Prostate gland (tissue), 2 donors: ENCODE results near the gene ATG7. TPM values are rescaled to one million over a fixed set of nuclear protein-coding genes. Genes with fewer than 3 reads are reported as not detected.

ENCODE experiments used
- DNase-seq: peaks from one replicate; pipeline ENCODE4 v3.0.0-alpha.2; 2019; ENCODE audit warnings: low spot score
- H3K27ac ChIP-seq, 2 donors: fragments of 200-600 bp; sonication (generic); 2 replicates each; pipeline ENCODE4 v1.5.1; 2017 to 2019
- H3K27me3 ChIP-seq: fragments of 200-600 bp; sonication (generic); replicated peaks from 2 replicates; pipeline ENCODE4 v1.5.1; 2019; ENCODE audit not compliant: insufficient read depth
- H3K36me3 ChIP-seq, 2 donors: fragments of 200-600 bp; sonication (generic); 1 replicate in 1 of 2; 2 replicates in 1 of 2; pipeline versions ENCODE4 v1.5.1 to v1.8.1; 2017 to 2019
- H3K4me1 ChIP-seq: fragments of 200-600 bp; sonication (generic); replicated peaks from 2 replicates; pipeline ENCODE4 v1.5.1; 2019
- H3K4me3 ChIP-seq, 2 donors: fragments of 200-600 bp; sonication (generic); 2 replicates each; pipeline ENCODE4 v1.5.1; 2017 to 2019
- H3K9me3 ChIP-seq: fragments of 200-600 bp; sonication (generic); 2 replicates; pipeline ENCODE4 v1.5.1; 2017
- CTCF ChIP-seq, 4 experiments: fragments of 200-600 bp in 2 of 4; fragments of 450-650 bp in 2 of 4; sonication (generic) in 2 of 4; IDR thresholded peaks; 1 replicate in 3 of 4; 2 replicates in 1 of 4; pipeline ENCODE4 v1.5.1; 2016 to 2019; ENCODE audit warnings: antibody characterized with exemption in 4 of 4, mild to moderate bottlenecking in 2 of 4, moderate library complexity in 2 of 4
- POLR2A ChIP-seq: fragments of 450-650 bp; IDR thresholded peaks from one replicate; pipeline ENCODE4 v1.6.1; 2016; ENCODE audit warnings: antibody characterized with exemption, mild to moderate bottlenecking
- POLR2AphosphoS5 ChIP-seq: sonication (generic); formaldehyde crosslinking; IDR thresholded peaks from one replicate; pipeline ENCODE4 v1.6.1; 2017; ENCODE audit warnings: antibody characterized with exemption
- WGBS: methylation state at CpG from one replicate; pipeline ENCODE4 v1.1.5; 2018; 5-methylcytosine and 5-hydroxymethylcytosine counted together
- intact Hi-C: fragments of 100-400 bp; cut with DNase I; formaldehyde crosslinking; loops from one replicate; pipeline ENCODE4 v1.14.2; 2022
- total RNA-seq, 2 donors: library from RNA; depleted of rRNA; stranded (reverse); fragments of >200 nt; gene quantifications; one replicate each; pipeline ENCODE4 v1.1.0, GENCODE V29; 2016

ATG7 gene
- total RNA-seq, 2 donors from 2014 or later = 25.2 to 66.5 TPM

- TF ChIP-seq CTCF (IDR thresholded peaks at IDR 0.05) (no peak), POLR2AphosphoS5 (no peak)
- Histone ChIP-seq H3K4me1 (peaks cover 17% of the 10 kb centered on the region), H3K9me3 (no peaks in the 10 kb centered on the region), H3K36me3 (no peaks in the 10 kb centered on the region), H3K27me3 (no peaks in the 10 kb centered on the region), H3K27ac (peak overlapping the region; percentile 39 to 71), H3K4me3 (no peak overlapping the region)
- DNase-seq = peak; percentile 46
- 31% methylated on average over 21 of the region's 21 CpGs for WGBS
- intact Hi-C loops = loop anchor here (5.0 kb wide), 1 partner anchor 36 kb away; no protein-coding TSS in a partner anchor
These were observed 329.4 kb downstream of the ATG7 start for GRCh38 chr3:11601446-11602238.

- Histone ChIP-seq H3K36me3 (no peaks in the 10 kb centered on the region), H3K4me1 (peaks cover 17% of the 10 kb centered on the region), H3K4me3 (no peak overlapping the region), H3K27ac (peak overlapping the region; percentile 39 to 71), H3K27me3 (no peaks in the 10 kb centered on the region), H3K9me3 (no peaks in the 10 kb centered on the region)
- no peak for TF ChIP-seq POLR2A
- TF ChIP-seq CTCF (IDR thresholded peaks at IDR 0.05) = no peak
- no peak for TF ChIP-seq POLR2AphosphoS5
- no peak for DNase-seq
- 43% methylated on average over 11 of the region's 11 CpGs for WGBS
- intact Hi-C loops = loop anchor here (5.0 kb wide), 1 partner anchor 35 kb away; no protein-coding TSS in a partner anchor
These were observed 330.1 kb downstream of the ATG7 start for GRCh38 chr3:11602239-11602840.

GRCh38 chr3:11602886-11603527 is 330.8 kb downstream of the ATG7 start:
- no peak for DNase-seq
- H3K9me3 ChIP-seq = no peaks in the 10 kb centered on the region
- peaks cover 17% of the 10 kb centered on the region for H3K4me1 ChIP-seq
- H3K27me3 ChIP-seq = no peaks in the 10 kb centered on the region
- H3K27ac ChIP-seq = peak overlapping the region; percentile 16 to 22
- WGBS = 77% methylated on average over 5 of the region's 5 CpGs
- no peak overlapping the region for H3K4me3 ChIP-seq
- H3K36me3 ChIP-seq = no peaks in the 10 kb centered on the region
- intact Hi-C loops = loop anchor here (5.0 kb wide), 1 partner anchor 34 kb away; no protein-coding TSS in a partner anchor
- TF ChIP-seq POLR2AphosphoS5 (no peak), POLR2A (no peak), CTCF (IDR thresholded peaks at IDR 0.05) (no peak)

GRCh38 chr3:11603628-11604027 is 331.4 kb downstream of the ATG7 start:
- no peaks in the 10 kb centered on the region for H3K9me3 ChIP-seq
- TF ChIP-seq CTCF (IDR thresholded peaks at IDR 0.05) (no peak), POLR2A (no peak), POLR2AphosphoS5 (no peak)
- peak overlapping the region in 1 of 2 donors; percentile 16 for H3K27ac ChIP-seq
- no peak overlapping the region for H3K4me3 ChIP-seq
- no peaks in the 10 kb centered on the region for H3K27me3 ChIP-seq
- WGBS = 51% methylated on average over 9 of the region's 9 CpGs
- peaks cover 17% of the 10 kb centered on the region for H3K4me1 ChIP-seq
- intact Hi-C loops = loop anchor here (5.0 kb wide), 1 partner anchor 34 kb away; no protein-coding TSS in a partner anchor
- H3K36me3 ChIP-seq = no peaks in the 10 kb centered on the region
- no peak for DNase-seq
